H1 (cell line): ENCODE data around the gene GON4L. TPM values are rescaled to one million over a fixed set of nuclear protein-coding genes. Genes with fewer than 3 reads are reported as not detected.

ENCODE experiments used
- CHD7 ChIP-seq: fragments of 300-600 bp; sonication (generic); IDR thresholded peaks from 2 replicates; pipeline ENCODE4 v1.7.1; 2012; ENCODE audit warnings: low read length, moderate library complexity, mild to moderate bottlenecking, inconsistent platforms; ENCODE audit not compliant: insufficient replicate concordance
- E2F6 ChIP-seq: IDR thresholded peaks from 2 replicates; pipeline ENCODE4 v1.6.1; 2012; ENCODE audit warnings: inconsistent platforms
- NRF1 ChIP-seq: IDR thresholded peaks from 2 replicates; pipeline ENCODE4 v1.6.1; 2011; ENCODE audit warnings: mild to moderate bottlenecking, low read depth, low read length, improper control_type of control experiment
- RBBP5 ChIP-seq: IDR thresholded peaks from 2 replicates; pipeline ENCODE4 v1.7.1; 2012; ENCODE audit warnings: low read depth, mild to moderate bottlenecking, inconsistent platforms, low read length, moderate library complexity, borderline replicate concordance
- RNF2 ChIP-seq: fragments of 200-900, 300-1000 bp; sonication (generic); IDR thresholded peaks from 2 replicates; pipeline ENCODE4 v1.7.1; 2016; ENCODE audit warnings: borderline replicate concordance, low read depth, mild to moderate bottlenecking, antibody characterized with exemption, low read length; ENCODE audit not compliant: poor library complexity, severe bottlenecking; ENCODE audit errors: missing control alignments
- ZNF274 ChIP-seq: IDR thresholded peaks from 2 replicates; pipeline ENCODE4 v1.7.0; 2012; ENCODE audit warnings: low read length, borderline replicate concordance; ENCODE audit errors: extremely low read depth
- polyA plus RNA-seq, 7 experiments: library from polyadenylated mRNA; depleted of rRNA in 3 of 7; stranded (reverse) in 5 of 7; unstranded in 2 of 7; fragments of >200 nt in 5 of 7; fragments of 200-250 nt in 2 of 7; gene quantifications; 1 replicate in 5 of 7; 2 replicates in 1 of 7; 4 replicates in 1 of 7; pipeline versions ENCODE4 v1.2.1 to v1.2.3, GENCODE V29; 2011 to 2013; ENCODE audit warnings: missing spikeins in 2 of 7, mixed read lengths in 2 of 7
- total RNA-seq: library from RNA; stranded (reverse); fragmentation: NEBNext Ultra II Directional; extraction: Animal tissue kit (Norgen Biotek cat#: 25700); gene quantifications from 2 replicates; pipeline ENCODE4 v1.2.1, GENCODE V29; 2021
- TF ChIP-seq, protein P1 (sequence below): IDR thresholded peaks from 2 replicates; pipeline ENCODE4 v1.6.1; 2012; ENCODE audit warnings: low read length, inconsistent platforms

Gene GON4L
- total and polyA plus RNA-seq, 2 of the 8 experiments (the other 6 are each of a cell fraction or from before 2014, with no cell fraction given): 26.2 to 52.1 TPM

DNA sequence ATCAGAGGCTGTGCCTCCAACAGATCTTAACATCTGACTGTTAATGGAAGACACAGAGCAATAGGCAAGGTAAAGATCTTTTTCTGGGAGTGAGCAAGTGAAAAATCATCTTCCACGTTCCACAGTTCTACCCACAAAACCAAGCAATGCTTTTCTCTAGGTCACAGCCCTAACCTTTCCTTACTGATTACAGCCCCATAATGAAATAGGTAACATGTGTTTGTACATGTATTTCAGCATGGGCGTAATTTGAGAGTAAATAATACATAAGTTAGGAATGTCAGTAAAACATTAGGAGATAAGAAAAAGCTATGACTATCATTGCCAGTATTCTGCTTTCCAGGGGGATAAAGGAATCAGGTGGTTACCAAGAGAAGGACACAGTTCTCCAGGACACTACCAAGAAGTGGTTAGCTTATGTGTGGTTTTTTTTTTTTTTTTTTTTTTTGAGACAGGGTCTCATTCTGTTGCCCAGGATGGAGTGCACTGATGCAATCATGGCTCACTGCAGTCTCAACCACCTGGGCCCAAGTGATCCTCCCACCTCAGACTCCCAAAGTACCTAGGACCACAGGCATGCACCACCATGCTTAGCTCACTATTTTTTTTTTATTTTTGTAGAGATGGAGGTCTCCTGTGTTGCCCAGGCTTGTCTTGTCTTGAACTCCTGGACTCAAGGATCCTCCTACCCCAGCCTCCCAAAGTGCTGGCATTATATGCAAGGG lies 96.1 kb downstream of the GON4L start (continued):
- TF ChIP-seq CHD7 (no peak), E2F6 (no peak), RNF2 (no peak), NRF1 (no peak), ZNF274 (no peak), RBBP5 (no peak)
- TF ChIP-seq, protein P1, sequence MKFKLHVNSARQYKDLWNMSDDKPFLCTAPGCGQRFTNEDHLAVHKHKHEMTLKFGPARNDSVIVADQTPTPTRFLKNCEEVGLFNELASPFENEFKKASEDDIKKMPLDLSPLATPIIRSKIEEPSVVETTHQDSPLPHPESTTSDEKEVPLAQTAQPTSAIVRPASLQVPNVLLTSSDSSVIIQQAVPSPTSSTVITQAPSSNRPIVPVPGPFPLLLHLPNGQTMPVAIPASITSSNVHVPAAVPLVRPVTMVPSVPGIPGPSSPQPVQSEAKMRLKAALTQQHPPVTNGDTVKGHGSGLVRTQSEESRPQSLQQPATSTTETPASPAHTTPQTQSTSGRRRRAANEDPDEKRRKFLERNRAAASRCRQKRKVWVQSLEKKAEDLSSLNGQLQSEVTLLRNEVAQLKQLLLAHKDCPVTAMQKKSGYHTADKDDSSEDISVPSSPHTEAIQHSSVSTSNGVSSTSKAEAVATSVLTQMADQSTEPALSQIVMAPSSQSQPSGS: no peak
